ENCODE data around the gene TIMP2. TPM values are rescaled to one million over a fixed set of nuclear protein-coding genes. Genes with fewer than 3 reads are reported as not detected.

TIMP2 gene
- polyA plus RNA-seq, 2 of the 4 experiments (the other 2 are of a cell fraction), result 68.1 to 166 TPM

GRCh38 chr17:78883089-78883532 is 42.1 kb downstream of the TIMP2 start:
- peak overlapping the region; percentile 86 to 91 for H3K27ac ChIP-seq
- H3K4me1 ChIP-seq, result peaks cover 47% of the 10 kb centered on the region
- 13% methylated on average over 10 of the region's 10 CpGs for WGBS (ENCODE audit: missing lambda C conversion rate)
- peak; percentile 39 for FAIRE-seq
- ChIA-PET CTCF (interaction anchor here (0.6 to 5.1 kb wide), 10 partner anchors 10 to 113 kb away, joined by 3 to 41 read pairs (median 4); no protein-coding TSS in a partner anchor), POLR2A (interaction anchor here (0.9 to 1.2 kb wide), 5 partner anchors 9 to 51 kb away, joined by 3 to 5 read pairs (median 4); no protein-coding TSS in a partner anchor)
- peak; percentile 94 to 98 for DNase-seq (ENCODE audit: low read depth in 1 of 2, low spot score in 1 of 2)
- peak overlapping the region; percentile 14 for H3K4me3 ChIP-seq
- H3K9me3 ChIP-seq, result no peaks in the 10 kb centered on the region
- H3K4me2 ChIP-seq, result peak overlapping the region; percentile 84
- peak; percentile 70 to 85 for ATAC-seq
- TF ChIP-seq RARB (CRISPR knock-in tag; IDR thresholded peaks at IDR 0.05), result 0 out of 2 replicates have a peak, but pooled peaks have one; percentile 26
- TF ChIP-seq CEBPB (IDR thresholded peaks at IDR 0.05), result 0 out of 4 replicates have a peak, but pooled peaks of 1 of the 2 experiments have one; percentile 9
- peak; percentile 63 for TF ChIP-seq NFE2L2 (conservative IDR thresholded peaks at IDR 0.05; ENCODE audit: low read length)
- TF ChIP-seq POLR2A (IDR thresholded peaks at IDR 0.05; ENCODE audit: low read length), result no peak
- TF ChIP-seq BCL3 (IDR thresholded peaks at IDR 0.05), result 0 out of 3 replicates have a peak, but pooled peaks have one; percentile 20
- TF ChIP-seq SREBF2 (IDR thresholded peaks at IDR 0.05), result no peak
- TF ChIP-seq CTCF (IDR thresholded peaks at IDR 0.05), result no peak
- peak in 1 of 2 experiments; percentile 58; a peak in 1 of 5 replicates for TF ChIP-seq JUN (IDR thresholded peaks at IDR 0.05)
- TF ChIP-seq PBX3 (IDR thresholded peaks at IDR 0.05), result 0 out of 2 replicates have a peak, but pooled peaks have one; percentile 28
- no peak for TF ChIP-seq ELK1 (IDR thresholded peaks at IDR 0.05; ENCODE audit: low read depth, low read length)
- 0 out of 2 replicates have a peak, but pooled peaks have one; percentile 37 for TF ChIP-seq FOXS1 (CRISPR knock-in tag; IDR thresholded peaks at IDR 0.05)
- TF ChIP-seq FOSL2 (IDR thresholded peaks at IDR 0.05), result 0 out of 2 replicates have a peak, but pooled peaks have one; percentile 21
- peak; percentile 84 for TF ChIP-seq FOSL2 (CRISPR knock-in tag; IDR thresholded peaks at IDR 0.05)
- TF ChIP-seq E2F6 (IDR thresholded peaks at IDR 0.05; ENCODE audit: borderline replicate concordance, low read depth), result peak; percentile 38; the same call in 1 of the 2 replicates
- TF ChIP-seq HOXB13 (CRISPR knock-in tag; IDR thresholded peaks at IDR 0.05; ENCODE audit: low read depth), result peak; percentile 54; the same call in 1 of the 2 replicates
- TF ChIP-seq ESRRA (IDR thresholded peaks at IDR 0.05; ENCODE audit: borderline replicate concordance, low read length), result peak; percentile 86
- TF ChIP-seq CHD4 (IDR thresholded peaks at IDR 0.05; ENCODE audit: borderline replicate concordance), result no peak
- 0 out of 2 replicates have a peak, but pooled peaks have one; percentile 45 for TF ChIP-seq HOXB5 (CRISPR knock-in tag; IDR thresholded peaks at IDR 0.05)
- TF ChIP-seq MAFK (IDR thresholded peaks at IDR 0.05; ENCODE audit: partially characterized antibody), result peak; percentile 67
- peak; percentile 62; the same call in 1 of the 2 replicates for TF ChIP-seq GATA3 (IDR thresholded peaks at IDR 0.05; ENCODE audit: borderline replicate concordance)
- TF ChIP-seq ATOH8 (CRISPR knock-in tag; IDR thresholded peaks at IDR 0.05; ENCODE audit: low read depth), result no peak
- TF ChIP-seq MAZ (IDR thresholded peaks at IDR 0.05; ENCODE audit: borderline replicate concordance, low read depth, low read length), result peak; percentile 61
- no peak for TF ChIP-seq PHF8 (IDR thresholded peaks at IDR 0.05; ENCODE audit: borderline replicate concordance, low read depth)
- TF ChIP-seq ZNF302 (CRISPR knock-in tag; IDR thresholded peaks at IDR 0.05), result no peak
- no peak for TF ChIP-seq EHMT2 (IDR thresholded peaks at IDR 0.05; ENCODE audit: low read depth)
- TF ChIP-seq JUNB (IDR thresholded peaks at IDR 0.05), result 0 out of 2 replicates have a peak, but pooled peaks have one; percentile 44
- no peak for TF ChIP-seq HDAC2 (IDR thresholded peaks at IDR 0.05)
